Epithelial cell of esophagus (primary cell): Measurements from ENCODE around the gene NTNG1.

Source experiments
- DNase-seq: peaks from one replicate; pipeline ENCODE4 v3.0.0; 2010; ENCODE audit warnings: low read depth
- H3K4me3 ChIP-seq: 2 replicates; pipeline ENCODE4 v1.5.1; 2011; ENCODE audit warnings: mild to moderate bottlenecking, low read length, control low read depth
- TF ChIP-seq, protein P1 (sequence below): IDR thresholded peaks from 2 replicates; pipeline ENCODE4 v1.5.1; 2011; ENCODE audit warnings: low read depth, mild to moderate bottlenecking, low read length, control low read depth, inconsistent platforms; ENCODE audit not compliant: insufficient read depth; ENCODE audit errors: missing control alignments

NTNG1 gene

GRCh38 chr1:107525145-107525544, 384.3 kb downstream of the NTNG1 start:
- TF ChIP-seq, protein P1, sequence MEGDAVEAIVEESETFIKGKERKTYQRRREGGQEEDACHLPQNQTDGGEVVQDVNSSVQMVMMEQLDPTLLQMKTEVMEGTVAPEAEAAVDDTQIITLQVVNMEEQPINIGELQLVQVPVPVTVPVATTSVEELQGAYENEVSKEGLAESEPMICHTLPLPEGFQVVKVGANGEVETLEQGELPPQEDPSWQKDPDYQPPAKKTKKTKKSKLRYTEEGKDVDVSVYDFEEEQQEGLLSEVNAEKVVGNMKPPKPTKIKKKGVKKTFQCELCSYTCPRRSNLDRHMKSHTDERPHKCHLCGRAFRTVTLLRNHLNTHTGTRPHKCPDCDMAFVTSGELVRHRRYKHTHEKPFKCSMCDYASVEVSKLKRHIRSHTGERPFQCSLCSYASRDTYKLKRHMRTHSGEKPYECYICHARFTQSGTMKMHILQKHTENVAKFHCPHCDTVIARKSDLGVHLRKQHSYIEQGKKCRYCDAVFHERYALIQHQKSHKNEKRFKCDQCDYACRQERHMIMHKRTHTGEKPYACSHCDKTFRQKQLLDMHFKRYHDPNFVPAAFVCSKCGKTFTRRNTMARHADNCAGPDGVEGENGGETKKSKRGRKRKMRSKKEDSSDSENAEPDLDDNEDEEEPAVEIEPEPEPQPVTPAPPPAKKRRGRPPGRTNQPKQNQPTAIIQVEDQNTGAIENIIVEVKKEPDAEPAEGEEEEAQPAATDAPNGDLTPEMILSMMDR: no peak
- peak; percentile 59 for DNase-seq
- H3K4me3 ChIP-seq: no peak overlapping the region

GRCh38 chr1:107525961-107526360, 385.1 kb downstream of the NTNG1 start:
- DNase-seq: no peak
- H3K4me3 ChIP-seq: no peak overlapping the region
- TF ChIP-seq, protein P1: no peak

GRCh38 chr1:107526524-107527198, 385.8 kb downstream of the NTNG1 start:
- TF ChIP-seq, protein P1: no peak
- H3K4me3 ChIP-seq: no peak overlapping the region
- DNase-seq: no peak

- TF ChIP-seq, protein P1: peak; percentile 94
- DNase-seq: peak; percentile 79
- H3K4me3 ChIP-seq: no peak overlapping the region
These were observed 388.8 kb downstream of the NTNG1 start for GRCh38 chr1:107529511-107530149.

GRCh38 chr1:107530543-107530942, 389.7 kb downstream of the NTNG1 start:
- TF ChIP-seq, protein P1: no peak
- no peak overlapping the region for H3K4me3 ChIP-seq
- peak; percentile 38 for DNase-seq

GRCh38 chr1:107531065-107531908, 390.4 kb downstream of the NTNG1 start:
- TF ChIP-seq, protein P1: no peak
- no peak overlapping the region for H3K4me3 ChIP-seq
- DNase-seq: peak; percentile 84
